Measurements from ENCODE around the gene DHRS9. TPM values are rescaled to one million over a fixed set of nuclear protein-coding genes. Genes with fewer than 3 reads are reported as not detected.
"Not testable (repeated sequence)": the region's sequence is repeated elsewhere in the genome, so short reads cannot be mapped to it uniquely, and the experiment has no call there.

Gene DHRS9
- total and polyA plus RNA-seq, 9 of the 15 experiments (the other 6 are each of a cell fraction or from before 2014, with no cell fraction given), result 0.27 to 1.7 (median 0.69) TPM

DNA sequence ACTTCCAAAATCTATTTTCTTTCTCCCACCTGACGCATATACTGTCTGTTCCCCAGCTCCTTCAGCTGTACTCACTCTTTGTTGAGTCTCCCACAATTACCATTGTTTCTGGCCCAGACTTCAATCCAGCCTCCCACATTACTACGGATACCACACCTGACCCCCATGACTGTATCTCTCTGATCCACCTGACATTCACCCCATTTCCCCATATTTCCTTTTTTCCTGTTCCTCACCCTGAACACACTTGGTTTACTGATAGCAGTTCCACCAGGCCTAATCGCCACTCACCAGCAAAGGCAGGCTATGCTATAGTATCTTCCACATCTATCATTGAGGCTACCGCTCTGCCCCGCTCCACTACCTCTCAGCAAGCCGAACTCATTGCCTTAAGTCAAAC, 64.9 kb downstream of the DHRS9 start (continued):
- TF ChIP-seq FOSL1 (tag; conservative IDR thresholded peaks at IDR 0.05) (peak; percentile 49; the same call in 1 of the 2 replicates), GATA2 (CRISPR knock-in tag; IDR thresholded peaks at IDR 0.05) (peak; percentile 89), ZEB2 (IDR thresholded peaks at IDR 0.05) (peak; percentile 93), NCOA2 (IDR thresholded peaks at IDR 0.05; ENCODE audit: partially characterized antibody in 2 of 2) (peak in 1 of 2 experiments; percentile 53), EP400 (IDR thresholded peaks at IDR 0.05) (peak; percentile 23; the same call in 1 of the 2 replicates), ARID2 (IDR thresholded peaks at IDR 0.05) (0 out of 2 replicates have a peak, but pooled peaks have one; percentile 7), NFIC (IDR thresholded peaks at IDR 0.05) (peak; percentile 89), NR4A1 (tag; IDR thresholded peaks at IDR 0.05) (0 out of 2 replicates have a peak, but pooled peaks have one; percentile 27), TEAD4 (IDR thresholded peaks at IDR 0.05; ENCODE audit: low read length) (peak; percentile 91), DPF2 (IDR thresholded peaks at IDR 0.05) (peak; percentile 97), HLTF (IDR thresholded peaks at IDR 0.05) (peak; percentile 76), HDAC2 (IDR thresholded peaks at IDR 0.05) (peak; percentile 47; the same call in 1 of the 2 replicates), E2F3 (CRISPR knock-in tag; IDR thresholded peaks at IDR 0.05) (peak; percentile 44; the same call in 1 of the 2 replicates), FOXM1 (IDR thresholded peaks at IDR 0.05; ENCODE audit: low read depth) (peak; percentile 82)
- TF ChIP-seq, protein P1, sequence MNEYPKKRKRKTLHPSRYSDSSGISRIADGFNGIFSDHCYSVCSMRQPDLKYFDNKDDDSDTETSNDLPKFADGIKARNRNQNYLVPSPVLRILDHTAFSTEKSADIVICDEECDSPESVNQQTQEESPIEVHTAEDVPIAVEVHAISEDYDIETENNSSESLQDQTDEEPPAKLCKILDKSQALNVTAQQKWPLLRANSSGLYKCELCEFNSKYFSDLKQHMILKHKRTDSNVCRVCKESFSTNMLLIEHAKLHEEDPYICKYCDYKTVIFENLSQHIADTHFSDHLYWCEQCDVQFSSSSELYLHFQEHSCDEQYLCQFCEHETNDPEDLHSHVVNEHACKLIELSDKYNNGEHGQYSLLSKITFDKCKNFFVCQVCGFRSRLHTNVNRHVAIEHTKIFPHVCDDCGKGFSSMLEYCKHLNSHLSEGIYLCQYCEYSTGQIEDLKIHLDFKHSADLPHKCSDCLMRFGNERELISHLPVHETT (CRISPR knock-in tag; conservative IDR thresholded peaks at IDR 0.05 in 1 of 2, IDR thresholded peaks at IDR 0.05 in 1 of 2), result peak in 1 of 2 experiments; percentile 46; a peak in 1 of 4 replicates
- not testable (repeated sequence) for TF ChIP-seq NR4A1 (CRISPR knock-in tag; IDR thresholded peaks at IDR 0.05); TEAD4 (CRISPR knock-in tag; IDR thresholded peaks at IDR 0.05; ENCODE audit: borderline replicate concordance); FOXM1 (CRISPR knock-in tag; IDR thresholded peaks at IDR 0.05; ENCODE audit: low read depth)
- TF ChIP-seq, protein P2, sequence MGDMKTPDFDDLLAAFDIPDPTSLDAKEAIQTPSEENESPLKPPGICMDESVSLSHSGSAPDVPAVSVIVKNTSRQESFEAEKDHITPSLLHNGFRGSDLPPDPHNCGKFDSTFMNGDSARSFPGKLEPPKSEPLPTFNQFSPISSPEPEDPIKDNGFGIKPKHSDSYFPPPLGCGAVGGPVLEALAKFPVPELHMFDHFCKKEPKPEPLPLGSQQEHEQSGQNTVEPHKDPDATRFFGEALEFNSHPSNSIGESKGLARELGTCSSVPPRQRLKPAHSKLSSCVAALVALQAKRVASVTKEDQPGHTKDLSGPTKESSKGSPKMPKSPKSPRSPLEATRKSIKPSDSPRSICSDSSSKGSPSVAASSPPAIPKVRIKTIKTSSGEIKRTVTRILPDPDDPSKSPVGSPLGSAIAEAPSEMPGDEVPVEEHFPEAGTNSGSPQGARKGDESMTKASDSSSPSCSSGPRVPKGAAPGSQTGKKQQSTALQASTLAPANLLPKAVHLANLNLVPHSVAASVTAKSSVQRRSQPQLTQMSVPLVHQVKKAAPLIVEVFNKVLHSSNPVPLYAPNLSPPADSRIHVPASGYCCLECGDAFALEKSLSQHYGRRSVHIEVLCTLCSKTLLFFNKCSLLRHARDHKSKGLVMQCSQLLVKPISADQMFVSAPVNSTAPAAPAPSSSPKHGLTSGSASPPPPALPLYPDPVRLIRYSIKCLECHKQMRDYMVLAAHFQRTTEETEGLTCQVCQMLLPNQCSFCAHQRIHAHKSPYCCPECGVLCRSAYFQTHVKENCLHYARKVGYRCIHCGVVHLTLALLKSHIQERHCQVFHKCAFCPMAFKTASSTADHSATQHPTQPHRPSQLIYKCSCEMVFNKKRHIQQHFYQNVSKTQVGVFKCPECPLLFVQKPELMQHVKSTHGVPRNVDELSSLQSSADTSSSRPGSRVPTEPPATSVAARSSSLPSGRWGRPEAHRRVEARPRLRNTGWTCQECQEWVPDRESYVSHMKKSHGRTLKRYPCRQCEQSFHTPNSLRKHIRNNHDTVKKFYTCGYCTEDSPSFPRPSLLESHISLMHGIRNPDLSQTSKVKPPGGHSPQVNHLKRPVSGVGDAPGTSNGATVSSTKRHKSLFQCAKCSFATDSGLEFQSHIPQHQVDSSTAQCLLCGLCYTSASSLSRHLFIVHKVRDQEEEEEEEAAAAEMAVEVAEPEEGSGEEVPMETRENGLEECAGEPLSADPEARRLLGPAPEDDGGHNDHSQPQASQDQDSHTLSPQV (IDR thresholded peaks at IDR 0.05), result 0 out of 2 replicates have a peak, but pooled peaks have one; percentile 10
- TF ChIP-seq, protein P3, sequence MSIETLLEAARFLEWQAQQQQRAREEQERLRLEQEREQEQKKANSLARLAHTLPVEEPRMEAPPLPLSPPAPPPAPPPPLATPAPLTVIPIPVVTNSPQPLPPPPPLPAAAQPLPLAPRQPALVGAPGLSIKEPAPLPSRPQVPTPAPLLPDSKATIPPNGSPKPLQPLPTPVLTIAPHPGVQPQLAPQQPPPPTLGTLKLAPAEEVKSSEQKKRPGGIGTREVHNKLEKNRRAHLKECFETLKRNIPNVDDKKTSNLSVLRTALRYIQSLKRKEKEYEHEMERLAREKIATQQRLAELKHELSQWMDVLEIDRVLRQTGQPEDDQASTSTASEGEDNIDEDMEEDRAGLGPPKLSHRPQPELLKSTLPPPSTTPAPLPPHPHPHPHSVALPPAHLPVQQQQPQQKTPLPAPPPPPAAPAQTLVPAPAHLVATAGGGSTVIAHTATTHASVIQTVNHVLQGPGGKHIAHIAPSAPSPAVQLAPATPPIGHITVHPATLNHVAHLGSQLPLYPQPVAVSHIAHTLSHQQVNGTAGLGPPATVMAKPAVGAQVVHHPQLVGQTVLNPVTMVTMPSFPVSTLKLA (conservative IDR thresholded peaks at IDR 0.05), result 0 out of 4 replicates have a peak, but pooled peaks of 1 of the 2 experiments have one; percentile 17
- TF ChIP-seq, protein P4, sequence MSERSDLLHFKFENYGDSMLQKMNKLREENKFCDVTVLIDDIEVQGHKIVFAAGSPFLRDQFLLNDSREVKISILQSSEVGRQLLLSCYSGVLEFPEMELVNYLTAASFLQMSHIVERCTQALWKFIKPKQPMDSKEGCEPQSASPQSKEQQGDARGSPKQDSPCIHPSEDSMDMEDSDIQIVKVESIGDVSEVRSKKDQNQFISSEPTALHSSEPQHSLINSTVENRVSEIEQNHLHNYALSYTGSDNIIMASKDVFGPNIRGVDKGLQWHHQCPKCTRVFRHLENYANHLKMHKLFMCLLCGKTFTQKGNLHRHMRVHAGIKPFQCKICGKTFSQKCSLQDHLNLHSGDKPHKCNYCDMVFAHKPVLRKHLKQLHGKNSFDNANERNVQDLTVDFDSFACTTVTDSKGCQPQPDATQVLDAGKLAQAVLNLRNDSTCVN (CRISPR knock-in tag; IDR thresholded peaks at IDR 0.05), result 0 out of 2 replicates have a peak, but pooled peaks have one; percentile 20
